Measurements from ENCODE around the gene PNKD. TPM values are rescaled to one million over a fixed set of nuclear protein-coding genes. Genes with fewer than 3 reads are reported as not detected.

Gene PNKD, protein sequence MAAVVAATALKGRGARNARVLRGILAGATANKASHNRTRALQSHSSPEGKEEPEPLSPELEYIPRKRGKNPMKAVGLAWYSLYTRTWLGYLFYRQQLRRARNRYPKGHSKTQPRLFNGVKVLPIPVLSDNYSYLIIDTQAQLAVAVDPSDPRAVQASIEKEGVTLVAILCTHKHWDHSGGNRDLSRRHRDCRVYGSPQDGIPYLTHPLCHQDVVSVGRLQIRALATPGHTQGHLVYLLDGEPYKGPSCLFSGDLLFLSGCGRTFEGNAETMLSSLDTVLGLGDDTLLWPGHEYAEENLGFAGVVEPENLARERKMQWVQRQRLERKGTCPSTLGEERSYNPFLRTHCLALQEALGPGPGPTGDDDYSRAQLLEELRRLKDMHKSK
- 10 to 100 TPM; 17.8 to 18.5 TPM for total RNA-seq

DNA sequence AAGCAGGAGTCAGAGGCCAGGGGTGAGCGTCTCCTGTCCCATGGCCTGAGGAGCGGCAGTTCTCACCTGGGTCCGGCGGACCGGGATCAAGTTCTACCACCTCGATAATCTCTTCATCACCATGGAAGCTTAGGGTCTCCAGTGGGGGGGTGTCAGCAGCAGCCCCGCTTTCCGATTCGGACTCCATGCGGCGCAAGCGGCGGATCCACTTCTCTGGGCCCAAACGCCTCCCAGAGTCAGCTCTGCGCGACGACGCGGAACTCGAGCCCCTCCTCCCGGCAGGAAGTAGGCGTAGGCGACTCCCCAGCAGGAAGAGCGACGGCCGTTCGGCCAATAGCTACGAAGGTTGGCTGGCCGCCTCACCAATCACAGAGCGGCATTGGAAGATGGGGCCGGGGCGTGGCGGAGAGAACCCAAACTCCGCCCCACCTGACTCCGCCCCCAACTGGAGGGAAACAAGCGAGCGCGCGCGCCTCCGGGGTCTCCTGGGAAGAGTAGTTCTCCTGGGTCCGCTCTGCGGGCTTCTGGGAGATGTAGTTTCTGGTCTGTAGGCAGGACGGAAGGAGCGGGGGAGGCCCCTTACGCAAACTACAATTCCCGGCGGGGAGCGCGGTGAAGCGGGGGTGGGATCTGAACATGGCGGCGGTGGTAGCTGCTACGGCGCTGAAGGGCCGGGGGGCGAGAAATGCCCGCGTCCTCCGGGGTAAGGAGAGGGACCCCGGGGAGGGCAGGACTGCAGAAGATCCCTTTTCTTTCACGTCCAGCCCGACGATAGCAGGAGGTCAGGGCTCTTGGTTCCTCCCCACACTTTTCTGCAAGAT is at the start of gene PNKD, which contains the start of gene AAMP:
TSS of gene PNKD (plus strand) at position 620 of the 821 bp plus-strand sequence. CDS start at position 637, 17 bp downstream.
TSS of gene AAMP (minus strand) at position 238 of the 821 bp plus-strand sequence. CDS start at position 187, 51 bp downstream.
- POLR2A ChIA-PET: interaction anchor here (0.6 to 2.3 kb wide), 10 partner anchors 11 to 217 kb away, joined by 3 to 24 read pairs (median 4); partner anchors contain the start of gene ARPC2
- DNase-seq (peak; percentile 100), ATAC-seq (peak; percentile 92)
- peaks cover 33% of the 10 kb centered on the region for H3K36me3 Mint-ChIP-seq (ENCODE audit: low read depth)
- H3K4me3 Mint-ChIP-seq: peak within 1 kb of the TSS; percentile 88
- CTCF ChIA-PET: interaction anchor here (0.6 to 7.4 kb wide), 18 partner anchors 13 to 949 kb away, joined by 3 to 205 read pairs (median 4); partner anchors contain the start of genes ABCB6, ARPC2, CATIP and RNF25
- H3K4me1 Mint-ChIP-seq: peaks cover 34% of the 10 kb centered on the region
- H3K27ac Mint-ChIP-seq: peak within 1 kb of the TSS; percentile 86
- no peaks in the 10 kb centered on the region for H3K9me3 Mint-ChIP-seq (ENCODE audit: low read depth)
- intact Hi-C loops (cut with DNase I, micrococcal nuclease): loop anchor here (1.0 to 5.0 kb wide), 16 partner anchors 16 to 1858 kb away; partner anchors contain the start of genes ARPC2 (in 2 of the 2), CNOT9 (in 2 of the 2), TMBIM1 (in 2 of the 2) and USP37 (in 2 of the 2)
- H3K27me3 Mint-ChIP-seq: no peaks in the 10 kb centered on the region

DNA sequence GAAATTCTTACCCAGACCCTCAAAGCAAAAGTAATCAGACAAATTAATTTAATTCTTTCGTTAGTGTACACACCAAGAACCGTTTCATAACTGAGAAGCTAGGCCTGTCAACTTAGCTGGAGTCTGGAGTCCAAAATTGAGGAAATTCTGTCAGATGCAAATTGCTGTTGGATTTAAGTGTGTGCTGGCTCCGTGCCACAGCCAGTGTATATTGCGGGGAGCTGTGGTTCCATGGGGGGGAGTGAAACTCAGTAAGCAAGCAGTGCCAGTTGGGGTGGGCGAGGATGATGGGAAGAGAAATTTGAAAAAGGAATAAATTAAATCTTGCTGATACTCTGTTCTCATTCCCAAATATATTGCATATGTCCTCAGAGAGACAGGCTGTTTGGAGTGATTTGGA is 49.3 kb upstream of the PNKD start:
- H3K36me3 Mint-ChIP-seq (ENCODE audit: low read depth): peaks cover 81% of the 10 kb centered on the region
- ATAC-seq: no peak
- H3K27ac Mint-ChIP-seq: peak overlapping the region; percentile 96
- intact Hi-C loops (cut with DNase I, micrococcal nuclease): no loop called here
- no peaks in the 10 kb centered on the region for H3K9me3 Mint-ChIP-seq (ENCODE audit: low read depth)
- no peaks in the 10 kb centered on the region for H3K27me3 Mint-ChIP-seq
- H3K4me3 Mint-ChIP-seq: peak overlapping the region; percentile 81
- peak; percentile 20 for DNase-seq
- H3K4me1 Mint-ChIP-seq: peaks cover 73% of the 10 kb centered on the region
- CTCF ChIA-PET: interaction anchor here (0.9 to 4.5 kb wide), 8 partner anchors 9 to 51 kb away, joined by 3 to 47 read pairs (median 4); partner anchors contain the start of genes AAMP and PNKD
- POLR2A ChIA-PET: interaction anchor here (1.2 to 1.3 kb wide), 2 partner anchors 8 to 10 kb away, joined by 3 to 6 read pairs; no protein-coding TSS in a partner anchor

DNA sequence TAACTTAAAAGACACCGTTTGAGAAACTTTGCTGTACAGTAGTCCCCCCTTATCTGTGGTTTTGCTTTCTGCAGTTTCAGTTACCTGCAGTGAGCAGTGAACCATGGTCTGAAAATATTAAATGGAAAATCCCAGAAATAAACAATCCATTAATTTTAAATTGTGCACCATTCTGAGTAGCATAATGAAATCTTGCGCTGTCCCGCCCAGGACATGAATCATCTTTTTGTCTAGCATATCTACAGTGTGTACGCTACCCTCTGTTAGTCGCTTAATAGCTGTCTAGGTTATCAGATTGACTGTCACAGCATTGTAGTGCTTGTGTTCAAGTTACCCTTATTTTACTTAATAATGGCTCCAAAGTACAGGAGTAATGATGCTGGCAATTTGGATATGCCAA is 47.3 kb upstream of the PNKD start:
- H3K4me1 Mint-ChIP-seq: peaks cover 85% of the 10 kb centered on the region
- H3K4me3 Mint-ChIP-seq: peak overlapping the region; percentile 81
- H3K27me3 Mint-ChIP-seq: no peaks in the 10 kb centered on the region
- peak; percentile 66 for ATAC-seq
- H3K9me3 Mint-ChIP-seq (ENCODE audit: low read depth): no peaks in the 10 kb centered on the region
- intact Hi-C loops (cut with DNase I, micrococcal nuclease): no loop called here
- ChIA-PET POLR2A (interaction anchor here (1.1 kb wide), 1 partner anchor 8 kb away, joined by 4 read pairs; no protein-coding TSS in a partner anchor), CTCF (interaction anchor here (1.8 kb wide), 1 partner anchor 15 kb away, joined by 6 read pairs; no protein-coding TSS in a partner anchor)
- peak overlapping the region; percentile 88 for H3K27ac Mint-ChIP-seq
- peak; percentile 42 for DNase-seq
- peaks cover 92% of the 10 kb centered on the region for H3K36me3 Mint-ChIP-seq (ENCODE audit: low read depth)

DNA sequence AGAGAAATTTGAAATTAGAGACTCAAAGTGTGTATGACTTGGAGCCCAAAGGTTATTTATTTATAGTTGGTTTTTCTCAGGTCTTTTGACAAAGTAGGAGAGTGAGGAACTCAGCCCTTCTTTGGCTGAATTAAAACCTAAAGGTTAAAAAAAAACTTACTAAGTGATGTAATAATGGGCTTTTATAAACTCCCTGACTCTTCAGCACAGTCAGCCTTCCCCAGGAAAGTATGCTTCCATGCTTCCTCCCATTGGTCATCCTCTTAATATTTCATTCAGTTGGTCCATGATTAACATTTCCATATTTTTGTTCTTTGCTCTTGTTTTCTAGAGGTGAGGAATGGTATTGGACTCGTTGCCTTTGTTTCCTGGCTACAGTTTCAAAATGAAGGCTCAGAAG is 46.1 kb upstream of the PNKD start:
- ATAC-seq (no peak), DNase-seq (no peak)
- Mint-ChIP-seq H3K4me1 (peaks cover 93% of the 10 kb centered on the region), H3K4me3 (peak overlapping the region; percentile 38), H3K27ac (peak overlapping the region; percentile 88), H3K27me3 (no peaks in the 10 kb centered on the region), H3K9me3 (ENCODE audit: low read depth) (no peaks in the 10 kb centered on the region), H3K36me3 (ENCODE audit: low read depth) (peaks cover 94% of the 10 kb centered on the region)
- ChIA-PET CTCF (interaction anchor here (1.7 to 2.1 kb wide), 2 partner anchors 30 to 33 kb away, joined by 5 to 10 read pairs; no protein-coding TSS in a partner anchor), POLR2A (no interaction called here)
- intact Hi-C loops (cut with DNase I, micrococcal nuclease): no loop called here

DNA sequence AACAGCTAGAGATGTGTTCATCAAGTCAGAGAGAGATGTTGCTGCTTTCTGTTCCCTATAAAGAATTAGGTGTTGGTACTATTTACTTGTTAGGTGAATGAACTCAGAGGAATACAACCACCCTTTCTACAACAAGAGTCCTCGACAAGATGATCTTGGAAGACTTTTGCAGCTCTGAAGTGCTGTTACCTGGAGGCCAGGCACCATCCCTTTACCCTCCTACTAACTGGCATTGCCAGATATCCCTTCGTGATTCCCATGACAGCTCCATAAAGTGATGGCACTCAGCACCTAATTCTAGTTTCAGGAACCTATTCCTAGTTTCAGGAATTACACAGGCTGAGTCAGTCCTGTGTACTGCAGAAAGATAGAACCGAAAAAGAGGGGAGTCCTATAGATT is 43.4 kb upstream of the PNKD start:
- Mint-ChIP-seq H3K27me3 (no peaks in the 10 kb centered on the region), H3K4me3 (no peak overlapping the region), H3K4me1 (peaks cover 90% of the 10 kb centered on the region), H3K27ac (peak overlapping the region; percentile 81), H3K36me3 (ENCODE audit: low read depth) (peaks cover 86% of the 10 kb centered on the region), H3K9me3 (ENCODE audit: low read depth) (no peaks in the 10 kb centered on the region)
- ChIA-PET CTCF (interaction anchor here (0.7 to 5.0 kb wide), 9 partner anchors 9 to 170 kb away, joined by 3 to 29 read pairs (median 4); partner anchors contain the start of genes AAMP and PNKD), POLR2A (interaction anchor here (1.1 kb wide), 1 partner anchor 8 kb away, joined by 10 read pairs; no protein-coding TSS in a partner anchor)
- intact Hi-C loops (cut with DNase I, micrococcal nuclease): loop anchor here in 1 of 2 experiments (5.0 kb wide), 1 partner anchor 670 kb away; no protein-coding TSS in a partner anchor
- ATAC-seq: no peak
- no peak for DNase-seq

DNA sequence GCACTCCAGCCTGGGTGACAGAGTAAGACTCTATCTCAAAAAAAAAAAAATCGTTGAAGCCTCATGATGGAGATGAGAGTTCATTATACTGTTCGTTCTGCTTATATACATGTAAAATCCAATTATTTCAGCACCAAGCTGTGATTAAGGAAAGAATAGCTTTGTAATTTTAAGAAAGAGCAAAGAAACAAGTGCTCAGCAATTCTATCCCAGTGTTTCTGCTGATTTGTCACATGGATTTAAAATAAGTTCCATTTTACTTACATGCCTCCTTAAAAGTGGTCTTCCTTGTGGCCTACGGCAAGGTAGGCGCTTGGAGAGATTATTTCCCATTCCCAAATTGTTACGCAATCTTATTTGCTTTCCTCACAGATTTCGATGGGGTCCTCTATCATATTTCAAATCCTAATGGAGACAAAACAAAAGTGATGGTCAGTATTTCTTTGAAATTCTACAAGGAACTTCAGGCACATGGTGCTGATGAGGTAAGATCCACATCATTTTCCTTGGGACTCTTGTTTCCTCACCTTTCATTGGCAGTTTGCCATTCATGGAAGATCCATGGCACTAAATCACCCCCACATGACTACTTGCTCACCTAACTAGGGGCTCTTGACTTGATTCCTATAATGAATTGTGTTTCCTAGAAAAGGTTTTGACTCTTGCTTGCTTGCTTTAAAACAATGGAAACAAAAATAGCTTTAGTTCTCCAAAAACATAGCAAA is 41.8 kb upstream of the PNKD start:
- peaks cover 86% of the 10 kb centered on the region for H3K36me3 Mint-ChIP-seq (ENCODE audit: low read depth)
- H3K4me3 Mint-ChIP-seq: peak overlapping the region; percentile 45
- CTCF ChIA-PET: interaction anchor here (0.6 to 5.0 kb wide), 13 partner anchors 8 to 942 kb away, joined by 3 to 47 read pairs (median 4); partner anchors contain the start of genes ARPC2, CXCR1 and GPBAR1
- ATAC-seq: no peak
- peak overlapping the region; percentile 95 for H3K27ac Mint-ChIP-seq
- peaks cover 79% of the 10 kb centered on the region for H3K4me1 Mint-ChIP-seq
- POLR2A ChIA-PET: interaction anchor here (0.9 to 1.5 kb wide), 3 partner anchors 8 to 12 kb away, joined by 3 to 6 read pairs (median 4); partner anchors contain the start of gene ARPC2
- no peaks in the 10 kb centered on the region for H3K9me3 Mint-ChIP-seq (ENCODE audit: low read depth)
- DNase-seq: no peak
- intact Hi-C loops (cut with DNase I, micrococcal nuclease): loop anchor here (1.0 to 5.0 kb wide), 6 partner anchors 10 to 669 kb away; partner anchors contain the start of genes AAMP (in 1 of the 2) and PNKD (in 1 of the 2)
- H3K27me3 Mint-ChIP-seq: no peaks in the 10 kb centered on the region

DNA sequence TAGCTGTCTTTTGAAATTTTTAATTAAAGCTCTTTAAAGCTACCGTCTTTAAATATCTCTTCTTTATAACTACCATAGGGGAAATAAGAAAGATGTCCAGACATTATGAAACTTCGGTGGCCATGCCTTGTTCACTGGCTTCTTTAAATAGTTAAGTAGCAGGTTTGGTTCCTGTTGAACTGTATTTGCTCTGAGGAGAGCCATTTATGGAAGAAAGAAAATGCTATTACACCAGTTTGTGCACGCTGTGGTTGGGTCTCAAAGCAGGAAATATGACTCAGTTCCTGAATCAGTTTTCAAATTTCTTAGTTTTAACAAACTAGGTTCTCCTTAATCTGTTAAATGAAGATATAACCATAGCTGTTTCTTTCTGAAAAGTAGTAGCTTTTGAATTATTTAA is 41.1 kb upstream of the PNKD start:
- ChIA-PET CTCF (interaction anchor here (0.6 to 5.0 kb wide), 14 partner anchors 9 to 942 kb away, joined by 3 to 47 read pairs (median 5); partner anchors contain the start of genes ARPC2, CXCR1 and GPBAR1), POLR2A (interaction anchor here (0.9 to 1.5 kb wide), 3 partner anchors 9 to 13 kb away, joined by 3 to 6 read pairs (median 4); partner anchors contain the start of gene ARPC2)
- Mint-ChIP-seq H3K9me3 (ENCODE audit: low read depth) (no peaks in the 10 kb centered on the region), H3K4me1 (peaks cover 77% of the 10 kb centered on the region), H3K27ac (peak overlapping the region; percentile 95), H3K36me3 (ENCODE audit: low read depth) (peaks cover 85% of the 10 kb centered on the region), H3K4me3 (peak overlapping the region; percentile 45), H3K27me3 (no peaks in the 10 kb centered on the region)
- ATAC-seq: peak; percentile 83
- intact Hi-C loops (cut with DNase I, micrococcal nuclease): loop anchor here (1.0 to 5.0 kb wide), 6 partner anchors 11 to 668 kb away; partner anchors contain the start of genes AAMP (in 1 of the 2) and PNKD (in 1 of the 2)
- peak; percentile 70 for DNase-seq

DNA sequence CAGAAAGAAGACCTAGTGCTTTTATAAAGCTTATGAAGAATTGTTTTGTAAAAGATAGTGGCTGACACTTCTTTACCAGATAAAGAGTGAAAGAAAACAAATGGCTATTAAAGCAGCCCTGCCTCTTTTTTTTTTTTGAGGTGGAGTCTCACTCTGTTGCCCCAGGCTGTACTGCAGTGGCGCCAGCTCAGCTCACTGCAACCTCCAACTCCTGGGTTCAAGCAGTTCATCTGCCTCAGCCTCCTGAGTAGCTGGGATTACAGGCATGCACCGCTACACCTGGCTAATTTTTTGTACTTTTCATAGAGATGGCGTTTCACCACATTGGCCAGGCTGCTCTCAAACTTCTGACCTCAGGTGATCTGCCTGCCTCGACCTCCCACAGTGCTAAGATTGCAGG is 40.5 kb upstream of the PNKD start:
- peak overlapping the region; percentile 90 for H3K27ac Mint-ChIP-seq
- H3K9me3 Mint-ChIP-seq (ENCODE audit: low read depth): no peaks in the 10 kb centered on the region
- H3K4me3 Mint-ChIP-seq: peak overlapping the region; percentile 39
- H3K36me3 Mint-ChIP-seq (ENCODE audit: low read depth): peaks cover 85% of the 10 kb centered on the region
- intact Hi-C loops (cut with DNase I, micrococcal nuclease): loop anchor here (1.0 to 5.0 kb wide), 7 partner anchors 12 to 667 kb away; partner anchors contain the start of genes AAMP (in 1 of the 2), BCS1L (in 1 of the 2), PNKD (in 1 of the 2) and ZNF142 (in 1 of the 2)
- ChIA-PET CTCF (interaction anchor here (0.8 to 5.0 kb wide), 11 partner anchors 8 to 63 kb away, joined by 3 to 47 read pairs (median 6); partner anchors contain the start of genes ARPC2, CXCR1 and GPBAR1), POLR2A (interaction anchor here (1.3 to 1.5 kb wide), 4 partner anchors 7 to 13 kb away, joined by 3 to 6 read pairs (median 4); partner anchors contain the start of gene ARPC2)
- ATAC-seq (peak; percentile 34), DNase-seq (peak; percentile 57)
- no peaks in the 10 kb centered on the region for H3K27me3 Mint-ChIP-seq
- H3K4me1 Mint-ChIP-seq: peaks cover 75% of the 10 kb centered on the region

DNA sequence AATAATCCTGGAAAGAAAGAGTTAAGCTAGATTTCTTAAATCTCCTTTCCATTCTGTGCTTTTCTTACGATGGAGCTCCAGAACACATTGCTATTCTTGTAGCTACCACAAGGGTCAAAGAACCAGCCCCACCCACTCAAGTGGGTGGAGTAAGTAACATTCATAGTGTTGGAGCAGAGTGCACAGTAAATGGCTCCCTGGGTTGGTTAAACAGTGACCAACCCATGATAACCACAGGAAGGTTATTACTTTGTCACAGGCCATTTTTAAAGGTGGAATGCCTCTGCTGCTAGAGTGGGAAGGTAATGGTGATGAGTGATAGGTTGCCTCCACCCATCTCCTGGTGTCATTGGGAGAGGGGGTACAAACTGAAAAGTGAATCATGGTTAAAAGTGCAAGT is 39.4 kb upstream of the PNKD start:
- H3K4me1 Mint-ChIP-seq: peaks cover 65% of the 10 kb centered on the region
- intact Hi-C loops (cut with DNase I, micrococcal nuclease): loop anchor here in 1 of 2 experiments (5.0 kb wide), 1 partner anchor 426 kb away; the partner anchor contains the start of genes BCS1L and ZNF142

More for the DNA sequence above, 39.4 kb upstream of the PNKD start:
- Mint-ChIP-seq H3K9me3 (ENCODE audit: low read depth) (no peaks in the 10 kb centered on the region), H3K4me3 (peak overlapping the region; percentile 37), H3K27ac (peak overlapping the region; percentile 90), H3K27me3 (no peaks in the 10 kb centered on the region), H3K36me3 (ENCODE audit: low read depth) (peaks cover 85% of the 10 kb centered on the region)
- ChIA-PET POLR2A (interaction anchor here (0.5 to 1.5 kb wide), 6 partner anchors 8 to 651 kb away, joined by 3 to 4 read pairs (median 3); no protein-coding TSS in a partner anchor), CTCF (interaction anchor here (1.0 to 5.0 kb wide), 9 partner anchors 11 to 53 kb away, joined by 3 to 47 read pairs (median 5); partner anchors contain the start of genes AAMP, GPBAR1 and PNKD)
- DNase-seq (peak; percentile 54), ATAC-seq (peak; percentile 72)
